Lung (tissue), 12 donors: ENCODE results near the gene FAM78A. TPM values are rescaled to one million over a fixed set of nuclear protein-coding genes. Genes with fewer than 3 reads are reported as not detected.

ENCODE experiments used
- ATAC-seq: fragments of 200-7000 bp; cut with Tn5 transposase; one replicate; pipeline ENCODE4 v1.9.1; 2020; ENCODE audit warnings: moderate number of reproducible peaks; ENCODE audit not compliant: insufficient read depth, low FRiP score
- DNase-seq, 3 donors: peaks; one replicate each; pipeline ENCODE4 v3.0.0-alpha.2; 2013 to 2017
- H3K27ac ChIP-seq, 2 donors: one replicate each; pipeline ENCODE4 v1.5.1; 2013; ENCODE audit warnings: mild to moderate bottlenecking in 2 of 2, moderate library complexity in 2 of 2, control low read depth in 1 of 2, inconsistent platforms in 1 of 2, low read depth in 1 of 2, low read length in 1 of 2
- H3K27me3 ChIP-seq, 3 donors: one replicate each; pipeline ENCODE4 v1.5.1; 2013; ENCODE audit warnings: low read length in 2 of 3; ENCODE audit not compliant: control insufficient read depth in 3 of 3, insufficient read depth in 3 of 3
- H3K36me3 ChIP-seq, 4 donors: one replicate each; pipeline ENCODE4 v1.5.1; 2013; ENCODE audit warnings: low read length in 4 of 4, mild to moderate bottlenecking in 1 of 4, moderate library complexity in 1 of 4; ENCODE audit not compliant: control insufficient read depth in 4 of 4, insufficient read depth in 4 of 4
- H3K4me1 ChIP-seq, 5 donors: one replicate each; pipeline ENCODE4 v1.5.1; 2013; ENCODE audit warnings: low read length in 5 of 5, mild to moderate bottlenecking in 2 of 5, moderate library complexity in 1 of 5; ENCODE audit not compliant: control insufficient read depth in 5 of 5, insufficient read depth in 5 of 5
- H3K4me3 ChIP-seq: one replicate; pipeline ENCODE4 v1.5.1; 2013; ENCODE audit warnings: mild to moderate bottlenecking, control low read depth, moderate library complexity
- H3K9ac ChIP-seq, 2 donors: one replicate each; pipeline ENCODE4 v1.5.1; 2013; ENCODE audit warnings: low read length in 2 of 2, control low read depth in 1 of 2; ENCODE audit not compliant: insufficient read depth in 1 of 2
- H3K9me3 ChIP-seq, 4 donors: one replicate each; pipeline ENCODE4 v1.5.1; 2013; ENCODE audit warnings: low read length in 3 of 4, mild to moderate bottlenecking in 1 of 4, moderate library complexity in 1 of 4; ENCODE audit not compliant: control insufficient read depth in 4 of 4, insufficient read depth in 3 of 4
- CTCF ChIP-seq: IDR thresholded peaks from 2 replicates; pipeline ENCODE4 v1.5.1; 2012; ENCODE audit warnings: mild to moderate bottlenecking; ENCODE audit errors: control extremely low read depth, extremely low read depth
- WGBS, 2 donors: extraction: QIAGEN DNeasy Blood & Tissue Kit; methylation state at CpG; one replicate each; pipeline ENCODE4 v1.1.7; 2013; 5-methylcytosine and 5-hydroxymethylcytosine counted together
- polyA plus RNA-seq, 2 donors: library from polyadenylated mRNA; stranded (reverse); fragments of 200-250 nt; gene quantifications; one replicate each; pipeline ENCODE4 v1.2.1, GENCODE V29; 2013
- total RNA-seq, 2 donors: library from RNA; depleted of rRNA in 1 of 2; stranded (reverse); fragments of >200 nt in 1 of 2; gene quantifications; one replicate each; pipeline ENCODE4 v1.2.1, GENCODE V29; 2014 to 2021
- donor health status: control.
- donor health status: control.
- donor health status: Bipolar disorder and iron deficiency.
- donor health status: healthy.
- donor health status: DM: yes; HTN: yes; CAD: no.

Gene FAM78A
- total and polyA plus RNA-seq, 4 donors: 5.4 to 10.8 (median 7.8) TPM

- DNase-seq: peak in 1 of 3 donors; percentile 36
- no peaks in the 10 kb centered on the region for H3K9me3 ChIP-seq
- H3K27me3 ChIP-seq: no peaks in the 10 kb centered on the region
- no peak for ATAC-seq
- no peak overlapping the region for H3K27ac ChIP-seq
- no peaks in the 10 kb centered on the region for H3K36me3 ChIP-seq
- no peak for TF ChIP-seq CTCF
- 83 to 85% methylated on average over 19 of the region's 19 CpGs for WGBS, 2 donors
- peaks cover 0 to 6% (median 0%) of the 10 kb centered on the region in 5 donors for H3K4me1 ChIP-seq
- H3K9ac ChIP-seq: no peak overlapping the region
- H3K4me3 ChIP-seq: no peak overlapping the region
Measured at GRCh38 chr9:131320031-131320685, 43.8 kb upstream of the FAM78A start.

GRCh38 chr9:131319486-131319885 lies 43.2 kb upstream of the FAM78A start:
- 92 to 95% methylated on average over 12 of the region's 12 CpGs for WGBS, 2 donors
- Histone ChIP-seq H3K4me3 (no peak overlapping the region), H3K9ac (no peak overlapping the region), H3K9me3 (no peaks in the 10 kb centered on the region), H3K36me3 (no peaks in the 10 kb centered on the region), H3K27ac (no peak overlapping the region), H3K4me1 (peaks cover 0 to 6% (median 0%) of the 10 kb centered on the region in 5 donors), H3K27me3 (no peaks in the 10 kb centered on the region)
- no peak for TF ChIP-seq CTCF
- ATAC-seq (no peak), DNase-seq (no peak)

- Histone ChIP-seq H3K27ac (no peak overlapping the region), H3K4me3 (no peak overlapping the region), H3K27me3 (no peaks in the 10 kb centered on the region), H3K9me3 (no peaks in the 10 kb centered on the region), H3K9ac (no peak overlapping the region), H3K36me3 (no peaks in the 10 kb centered on the region), H3K4me1 (peaks cover 0 to 6% (median 0%) of the 10 kb centered on the region in 5 donors)
- 82 to 89% methylated on average over 23 of the region's 23 CpGs for WGBS, 2 donors
- no peak for ATAC-seq
- DNase-seq: no peak
- TF ChIP-seq CTCF: no peak
Measured at GRCh38 chr9:131318231-131319085, 42.1 kb upstream of the FAM78A start.
